PC-9 (cell line): ENCODE results near the gene GPS2. TPM values are rescaled to one million over a fixed set of nuclear protein-coding genes. Genes with fewer than 3 reads are reported as not detected.

Experiments
- BruUV-seq: library from RNA; stranded (reverse); fragments of 400-500 nt; replicated peaks from 2 replicates; lab custom pipeline; 2021; lab: Mats Ljungman, UMichigan
- CTCF ChIA-PET: fragments of 300-600 bp; sonication (Branson Sonifier 250); formaldehyde crosslinking; loops from one replicate; lab custom pipeline; 2022; ENCODE audit warnings: antibody characterized with exemption; lab: Charles Lee
- POLR2A ChIA-PET: fragments of 300-600 bp; sonication (Branson Sonifier 250); formaldehyde crosslinking; loops from one replicate; lab custom pipeline; 2022; ENCODE audit warnings: antibody characterized with exemption; ENCODE audit not compliant: unreplicated experiment; lab: Charles Lee
- DNase-seq, 2 experiments: peaks; one replicate each; pipeline versions ENCODE4 v3.0.0 to v3.0.0-alpha.2; 2015 to 2022; ENCODE audit warnings: mixed read lengths in 1 of 2
- H2AFZ ChIP-seq: fragments of 200-600 bp; sonication (generic); 2 replicates; pipeline ENCODE4 v1.8.1; 2017; ENCODE audit warnings: antibody characterized with exemption
- H3F3A ChIP-seq: fragments of 200-600 bp; sonication (generic); 2 replicates; pipeline ENCODE4 v1.8.1; 2017; ENCODE audit warnings: antibody characterized with exemption, mild to moderate bottlenecking, low read depth; ENCODE audit not compliant: insufficient read depth
- H3K27ac ChIP-seq: fragments of 200-600 bp; sonication (generic); 2 replicates; pipeline ENCODE4 v1.6.1; 2016; ENCODE audit warnings: mixed run types
- H3K27me3 ChIP-seq: fragments of 200-600 bp; sonication (generic); 2 replicates; pipeline ENCODE4 v1.6.1; 2016; ENCODE audit warnings: low read depth, mixed run types; ENCODE audit not compliant: insufficient read depth
- H3K36me3 ChIP-seq: fragments of 200-600 bp; sonication (generic); 2 replicates; pipeline ENCODE4 v1.6.1; 2016; ENCODE audit warnings: low read depth, mixed run types
- H3K4me1 ChIP-seq: fragments of 200-600 bp; sonication (generic); replicated peaks from 2 replicates; pipeline ENCODE4 v1.6.1; 2016; ENCODE audit warnings: mixed run types; ENCODE audit not compliant: insufficient read depth
- H3K4me2 ChIP-seq: fragments of 200-600 bp; sonication (generic); 2 replicates; pipeline ENCODE4 v1.6.1; 2017; ENCODE audit warnings: mixed run types
- H3K4me3 ChIP-seq: fragments of 200-600 bp; sonication (generic); 2 replicates; pipeline ENCODE4 v1.6.1; 2016; ENCODE audit warnings: mixed run types
- H3K79me2 ChIP-seq: fragments of 200-600 bp; sonication (generic); 2 replicates; pipeline ENCODE4 v1.6.1; 2017; ENCODE audit warnings: low read depth, mixed run types
- H3K9me2 ChIP-seq: fragments of 200-600 bp; sonication (generic); 2 replicates; pipeline ENCODE4 v1.8.1; 2017; ENCODE audit warnings: mild to moderate bottlenecking; ENCODE audit not compliant: insufficient read depth
- H3K9me3 ChIP-seq: fragments of 200-600 bp; sonication (generic); 2 replicates; pipeline ENCODE4 v1.8.1; 2016; ENCODE audit warnings: low read depth; ENCODE audit not compliant: insufficient read depth
- H4K20me1 ChIP-seq: fragments of 200-600 bp; sonication (generic); 2 replicates; pipeline ENCODE4 v1.8.1; 2017; ENCODE audit not compliant: insufficient read depth
- EZH2 ChIP-seq: fragments of 200-600 bp; sonication (generic); IDR thresholded peaks from 2 replicates; pipeline ENCODE4 v1.8.0; 2017; ENCODE audit warnings: antibody characterized with exemption, low read depth
- intact Hi-C: fragments of 100-400 bp; cut with micrococcal nuclease; formaldehyde crosslinking; loops from one replicate; pipeline ENCODE4 v1.10.0; 2022; ENCODE audit not compliant: unreplicated experiment
- total RNA-seq: library from RNA; stranded (reverse); gene quantifications from 2 replicates; pipeline ENCODE4 v1.2.3, GENCODE V29; 2021
- TF ChIP-seq, protein P1 (sequence below): fragments of 200-600 bp; sonication (generic); conservative IDR thresholded peaks from 2 replicates; pipeline ENCODE4 v1.6.1; 2017; ENCODE audit warnings: mixed run types, antibody characterized with exemption, mild to moderate bottlenecking, moderate library complexity

Gene GPS2
- total RNA-seq, 1 experiment from 2014 or later, result 61.3 TPM

DNA sequence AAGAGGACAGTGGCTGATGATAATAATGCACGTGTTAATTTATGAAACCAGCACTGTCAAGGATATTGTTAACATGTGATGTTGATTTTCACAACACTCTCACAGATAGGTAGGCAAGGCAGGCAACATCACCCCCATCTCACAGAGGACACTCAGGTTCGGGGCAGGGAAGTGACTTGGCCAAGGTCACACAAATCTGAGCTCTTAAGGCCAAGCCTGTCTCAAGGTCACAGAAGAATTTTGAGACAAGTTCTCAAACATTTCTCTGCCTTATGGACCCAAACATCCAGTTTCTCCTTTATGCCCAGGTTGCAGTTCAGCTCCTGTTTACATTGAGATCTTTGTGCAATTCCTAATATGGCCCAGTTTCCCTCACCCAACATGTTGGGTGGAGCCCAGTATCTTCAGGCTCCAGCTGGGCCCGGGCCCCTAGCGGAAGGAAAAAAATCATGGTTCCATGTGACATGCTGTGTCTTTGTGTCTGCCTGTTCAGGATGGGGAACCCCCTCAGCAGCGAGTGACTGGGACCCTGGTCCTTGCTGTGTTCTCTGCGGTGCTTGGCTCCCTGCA lies 32.3 kb downstream of the GPS2 start:
- no peak overlapping the region for H2AFZ ChIP-seq
- intact Hi-C loops, result no loop called here
- H3K4me2 ChIP-seq, result no peak overlapping the region
- no TSS peak for BruUV-seq
- H4K20me1 ChIP-seq, result no peaks in the 10 kb centered on the region
- ChIA-PET CTCF (interaction anchor here (0.6 to 1.4 kb wide), 2 partner anchors 14 to 24 kb away, joined by 3 to 5 read pairs; no protein-coding TSS in a partner anchor), POLR2A (interaction anchor here (0.5 kb wide), 1 partner anchor 98 kb away, joined by 3 read pairs; no protein-coding TSS in a partner anchor)
- H3K4me1 ChIP-seq, result 0 out of 2 replicates have a peak, but pooled peaks cover 4% of the 10 kb centered on the region
- DNase-seq, result no peak
- H3K27ac ChIP-seq, result no peak overlapping the region
- no peaks in the 10 kb centered on the region for H3K79me2 ChIP-seq
- no peak for TF ChIP-seq EZH2
- H3K9me3 ChIP-seq, result no peaks in the 10 kb centered on the region
- H3K36me3 ChIP-seq, result no peaks in the 10 kb centered on the region
- no peaks in the 10 kb centered on the region for H3K9me2 ChIP-seq
- H3F3A ChIP-seq, result peaks cover 12% of the 10 kb centered on the region; the same call in 1 of the 2 replicates
- no peaks in the 10 kb centered on the region for H3K27me3 ChIP-seq
- H3K4me3 ChIP-seq, result no peak overlapping the region

DNA sequence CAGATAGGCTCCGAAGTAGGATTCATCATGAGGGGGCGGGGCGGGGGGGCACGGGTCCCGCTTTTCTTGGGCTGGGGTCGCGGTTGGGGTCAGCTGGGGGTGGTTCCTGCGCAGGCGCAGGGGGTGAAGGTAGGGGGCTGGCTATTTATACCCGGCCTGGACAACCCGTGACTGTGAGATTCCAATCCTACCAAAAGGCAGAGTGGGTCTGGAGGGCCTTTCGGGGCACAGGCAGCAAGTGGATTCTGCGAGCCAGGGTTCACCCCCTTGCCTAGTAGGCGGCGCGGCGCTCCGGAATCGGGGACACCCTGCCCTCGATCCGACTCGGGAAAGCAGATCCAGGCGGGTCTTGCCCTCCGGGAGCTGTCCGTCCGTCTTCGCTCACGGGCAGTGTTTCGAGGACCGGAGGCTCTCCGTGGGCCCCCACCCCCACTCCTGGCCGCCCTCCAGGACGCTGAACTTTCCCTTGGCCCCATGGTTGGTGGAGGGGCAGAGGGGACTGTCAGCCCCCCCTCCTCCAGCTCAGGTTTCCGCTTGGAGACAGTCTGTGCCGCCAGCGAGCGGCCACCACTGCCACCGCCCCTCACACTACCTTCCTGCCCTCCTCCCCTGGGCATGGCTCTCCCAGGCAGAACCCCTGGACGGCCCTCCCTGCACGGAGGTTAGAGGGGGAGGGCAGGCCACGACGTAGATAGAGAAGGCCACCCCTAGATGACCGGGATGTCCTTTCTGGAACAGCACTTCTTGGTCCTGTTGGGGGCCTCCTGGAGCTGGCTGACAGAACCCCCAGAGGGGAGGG lies 33.0 kb downstream of the GPS2 start:
- H3K9me2 ChIP-seq, result no peaks in the 10 kb centered on the region
- intact Hi-C loops, result loop anchor here (1.0 to 2.0 kb wide), 3 partner anchors 64 to 407 kb away; partner anchors contain the start of genes SOX15 and WRAP53
- H3K4me1 ChIP-seq, result 0 out of 2 replicates have a peak, but pooled peaks cover 4% of the 10 kb centered on the region
- POLR2A ChIA-PET, result no interaction called here
- H2AFZ ChIP-seq, result peak overlapping the region; percentile 78
- no peak for DNase-seq
- no peaks in the 10 kb centered on the region for H3K79me2 ChIP-seq
- no peaks in the 10 kb centered on the region for H4K20me1 ChIP-seq
- CTCF ChIA-PET, result interaction anchor here (0.6 to 1.4 kb wide), 4 partner anchors 15 to 298 kb away, joined by 3 to 5 read pairs (median 4); partner anchors contain the start of gene CD68
- H3K4me3 ChIP-seq, result peak overlapping the region; percentile 55
- peak overlapping the region; percentile 93 for H3K4me2 ChIP-seq
- TF ChIP-seq, protein P1, sequence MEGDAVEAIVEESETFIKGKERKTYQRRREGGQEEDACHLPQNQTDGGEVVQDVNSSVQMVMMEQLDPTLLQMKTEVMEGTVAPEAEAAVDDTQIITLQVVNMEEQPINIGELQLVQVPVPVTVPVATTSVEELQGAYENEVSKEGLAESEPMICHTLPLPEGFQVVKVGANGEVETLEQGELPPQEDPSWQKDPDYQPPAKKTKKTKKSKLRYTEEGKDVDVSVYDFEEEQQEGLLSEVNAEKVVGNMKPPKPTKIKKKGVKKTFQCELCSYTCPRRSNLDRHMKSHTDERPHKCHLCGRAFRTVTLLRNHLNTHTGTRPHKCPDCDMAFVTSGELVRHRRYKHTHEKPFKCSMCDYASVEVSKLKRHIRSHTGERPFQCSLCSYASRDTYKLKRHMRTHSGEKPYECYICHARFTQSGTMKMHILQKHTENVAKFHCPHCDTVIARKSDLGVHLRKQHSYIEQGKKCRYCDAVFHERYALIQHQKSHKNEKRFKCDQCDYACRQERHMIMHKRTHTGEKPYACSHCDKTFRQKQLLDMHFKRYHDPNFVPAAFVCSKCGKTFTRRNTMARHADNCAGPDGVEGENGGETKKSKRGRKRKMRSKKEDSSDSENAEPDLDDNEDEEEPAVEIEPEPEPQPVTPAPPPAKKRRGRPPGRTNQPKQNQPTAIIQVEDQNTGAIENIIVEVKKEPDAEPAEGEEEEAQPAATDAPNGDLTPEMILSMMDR, result no peak
- no peak for TF ChIP-seq EZH2
- TSS peak; percentile 57 for BruUV-seq
- H3F3A ChIP-seq, result peaks cover 12% of the 10 kb centered on the region; the same call in 1 of the 2 replicates
- H3K27ac ChIP-seq, result no peak overlapping the region
- H3K9me3 ChIP-seq, result no peaks in the 10 kb centered on the region
- H3K27me3 ChIP-seq, result no peaks in the 10 kb centered on the region
- H3K36me3 ChIP-seq, result no peaks in the 10 kb centered on the region

DNA sequence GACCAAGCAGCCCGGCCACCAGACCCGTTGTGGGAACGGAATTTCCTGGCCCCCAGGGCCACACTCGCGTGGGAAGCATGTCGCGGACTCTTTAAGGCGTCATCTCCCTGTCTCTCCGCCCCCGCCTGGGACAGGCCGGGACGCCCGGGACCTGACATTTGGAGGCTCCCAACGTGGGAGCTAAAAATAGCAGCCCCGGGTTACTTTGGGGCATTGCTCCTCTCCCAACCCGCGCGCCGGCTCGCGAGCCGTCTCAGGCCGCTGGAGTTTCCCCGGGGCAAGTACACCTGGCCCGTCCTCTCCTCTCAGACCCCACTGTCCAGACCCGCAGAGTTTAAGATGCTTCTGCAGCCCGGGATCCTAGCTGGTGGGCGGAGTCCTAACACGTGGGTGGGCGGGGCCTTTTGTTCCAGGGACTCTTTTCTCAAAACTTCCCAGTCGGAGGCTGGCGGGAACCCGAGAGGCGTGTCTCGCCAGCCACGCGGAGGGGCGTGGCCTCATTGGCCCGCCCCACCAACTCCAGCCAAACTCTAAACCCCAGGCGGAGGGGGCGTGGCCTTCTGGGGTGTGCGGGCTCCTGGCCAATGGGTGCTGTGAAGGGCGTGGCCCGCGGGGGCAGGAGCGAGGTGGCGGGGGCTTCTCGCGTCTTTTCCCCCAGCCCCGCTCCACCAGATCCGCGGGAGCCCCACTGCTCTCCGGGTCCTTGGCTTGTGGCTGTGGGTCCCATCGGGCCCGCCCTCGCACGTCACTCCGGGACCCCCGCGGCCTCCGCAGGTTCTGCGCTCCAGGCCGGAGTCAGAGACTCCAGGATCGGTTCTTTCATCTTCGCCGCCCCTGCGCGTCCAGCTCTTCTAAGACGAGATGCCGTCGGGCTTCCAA lies 33.8 kb downstream of the GPS2 start, which contains the start of gene SLC2A4:
Gene SLC2A4, plus strand, starts transcription at position 645 of the 879 bp plus-strand sequence. Its CDS starts 217 bp downstream, at position 862.
- peak; percentile 89 to 98 for DNase-seq
- intact Hi-C loops, result loop anchor here (1.0 to 2.0 kb wide), 3 partner anchors 65 to 407 kb away; partner anchors contain the start of genes SOX15 and WRAP53
- TF ChIP-seq EZH2, result no peak
- TF ChIP-seq, protein P1, result no peak
- Histone ChIP-seq H3K36me3 (no peaks in the 10 kb centered on the region), H3K4me3 (peak within 1 kb of the TSS; percentile 55), H3K27ac (peak within 1 kb of the TSS; percentile 62), H3K4me2 (peak within 1 kb of the TSS; percentile 93), H4K20me1 (no peaks in the 10 kb centered on the region), H3F3A (peaks cover 12% of the 10 kb centered on the region; the same call in 1 of the 2 replicates), H3K4me1 (0 out of 2 replicates have a peak, but pooled peaks cover 4% of the 10 kb centered on the region), H3K9me2 (no peaks in the 10 kb centered on the region), H2AFZ (peak within 1 kb of the TSS; percentile 78), H3K9me3 (no peaks in the 10 kb centered on the region), H3K79me2 (no peaks in the 10 kb centered on the region), H3K27me3 (no peaks in the 10 kb centered on the region)
- POLR2A ChIA-PET, result interaction anchor here (0.6 to 1.0 kb wide), 4 partner anchors 23 to 221 kb away, joined by 4 to 18 read pairs (median 6); partner anchors contain the start of genes ACADVL and DLG4
- CTCF ChIA-PET, result interaction anchor here (0.6 to 0.7 kb wide), 3 partner anchors 117 to 298 kb away, joined by 3 to 7 read pairs (median 4); partner anchors contain the start of gene CD68
- no TSS peak for BruUV-seq
